Vagina (tissue), 2 donors: Measurements from ENCODE around the gene MPPED1. TPM values are rescaled to one million over a fixed set of nuclear protein-coding genes. Genes with fewer than 3 reads are reported as not detected.

Experiments used
- DNase-seq, 2 donors: peaks; one replicate each; pipeline ENCODE4 v3.0.0-alpha.2; 2017; ENCODE audit errors: extremely low spot score in 2 of 2
- H3K27ac ChIP-seq: fragments of 200-600 bp; sonication (generic); one replicate; pipeline ENCODE4 v1.5.1; 2019
- H3K27me3 ChIP-seq: fragments of 200-600 bp; sonication (generic); one replicate; pipeline ENCODE4 v1.5.1; 2019
- H3K36me3 ChIP-seq, 2 donors: fragments of 200-600 bp; sonication (generic); one replicate each; pipeline ENCODE4 v1.5.1; 2017 to 2019
- H3K4me1 ChIP-seq: fragments of 200-600 bp; sonication (generic); one replicate; pipeline ENCODE4 v1.5.1; 2019
- H3K4me3 ChIP-seq, 2 donors: fragments of 200-600 bp; sonication (generic); 1 replicate in 1 of 2; 2 replicates in 1 of 2; pipeline ENCODE4 v1.5.1; 2016 to 2019
- H3K9me3 ChIP-seq: fragments of 200-600 bp; sonication (generic); one replicate; pipeline ENCODE4 v1.5.1; 2019
- CTCF ChIP-seq, 3 experiments: fragments of 450-650 bp in 2 of 3; fragments of 200-600 bp in 1 of 3; sonication (generic) in 1 of 3; IDR thresholded peaks; one replicate each; pipeline ENCODE4 v1.5.1; 2017 to 2019; ENCODE audit warnings: antibody characterized with exemption in 3 of 3, mild to moderate bottlenecking in 2 of 3, moderate library complexity in 2 of 3
- POLR2A ChIP-seq, 2 donors: fragments of 450-650 bp; IDR thresholded peaks; one replicate each; pipeline ENCODE4 v1.6.1; 2017; ENCODE audit warnings: antibody characterized with exemption in 2 of 2, mild to moderate bottlenecking in 2 of 2, moderate library complexity in 2 of 2
- POLR2AphosphoS5 ChIP-seq, 2 donors: sonication (generic); formaldehyde crosslinking; IDR thresholded peaks; one replicate each; pipeline ENCODE4 v1.9.0; 2017; ENCODE audit warnings: antibody characterized with exemption in 2 of 2, mild to moderate bottlenecking in 2 of 2, low read depth in 1 of 2; ENCODE audit not compliant: insufficient read depth in 1 of 2
- intact Hi-C: fragments of 100-400 bp; cut with DNase I; formaldehyde crosslinking; loops from one replicate; pipeline ENCODE4 v1.15.1; 2023
- total RNA-seq: library from RNA; depleted of rRNA; stranded (reverse); fragments of >200 nt; gene quantifications from one replicate; pipeline ENCODE4 v1.2.3, GENCODE V29; 2016

MPPED1 gene
- total RNA-seq, 1 donor from 2014 or later: 0.49 TPM

GRCh38 chr22:43482318-43482625, 70.5 kb downstream of the MPPED1 start:
- H3K27me3 ChIP-seq: no peaks in the 10 kb centered on the region
- TF ChIP-seq POLR2A (IDR thresholded peaks at IDR 0.05) (no peak), POLR2AphosphoS5 (IDR thresholded peaks at IDR 0.05; ENCODE audit: insufficient read depth in 1 of 2, low read depth in 1 of 2) (no peak), CTCF (IDR thresholded peaks at IDR 0.05) (no peak)
- no peak overlapping the region for H3K4me3 ChIP-seq
- no peaks in the 10 kb centered on the region for H3K9me3 ChIP-seq
- H3K36me3 ChIP-seq: no peaks in the 10 kb centered on the region
- DNase-seq: no peak
- H3K4me1 ChIP-seq: no peaks in the 10 kb centered on the region
- intact Hi-C loops: no loop called here
- no peak overlapping the region for H3K27ac ChIP-seq

GRCh38 chr22:43483266-43483665, 71.5 kb downstream of the MPPED1 start:
- intact Hi-C loops: no loop called here
- H3K36me3 ChIP-seq: no peaks in the 10 kb centered on the region
- no peaks in the 10 kb centered on the region for H3K4me1 ChIP-seq
- H3K27ac ChIP-seq: no peak overlapping the region
- DNase-seq: no peak
- TF ChIP-seq CTCF (IDR thresholded peaks at IDR 0.05) (no peak), POLR2AphosphoS5 (IDR thresholded peaks at IDR 0.05; ENCODE audit: insufficient read depth in 1 of 2, low read depth in 1 of 2) (no peak), POLR2A (IDR thresholded peaks at IDR 0.05) (no peak)
- H3K4me3 ChIP-seq: no peak overlapping the region
- H3K9me3 ChIP-seq: no peaks in the 10 kb centered on the region
- no peaks in the 10 kb centered on the region for H3K27me3 ChIP-seq

DNA sequence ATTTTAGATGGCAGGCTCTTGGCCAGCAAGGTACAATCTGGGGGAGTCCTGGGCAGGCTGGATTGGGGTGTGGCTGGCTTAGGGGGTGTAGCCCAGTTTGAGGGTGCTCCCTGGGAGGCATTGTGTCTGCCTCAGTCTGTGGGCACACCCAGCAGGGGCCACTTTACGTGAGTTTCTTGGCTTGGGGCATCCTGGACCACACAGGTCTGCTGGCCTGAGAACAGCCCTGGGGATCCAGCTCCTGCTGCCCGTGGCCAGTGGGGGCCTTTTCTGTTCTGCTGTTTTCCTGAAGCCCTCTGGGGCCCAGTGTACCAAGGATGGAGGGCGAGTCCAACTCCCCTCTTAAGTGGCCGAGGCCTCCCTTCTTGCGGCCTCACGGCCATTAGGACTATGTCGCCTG, 71.9 kb downstream of the MPPED1 start:
- Histone ChIP-seq H3K9me3 (no peaks in the 10 kb centered on the region), H3K27ac (no peak overlapping the region), H3K27me3 (no peaks in the 10 kb centered on the region), H3K36me3 (no peaks in the 10 kb centered on the region), H3K4me1 (no peaks in the 10 kb centered on the region), H3K4me3 (no peak overlapping the region)
- TF ChIP-seq POLR2AphosphoS5 (IDR thresholded peaks at IDR 0.05; ENCODE audit: insufficient read depth in 1 of 2, low read depth in 1 of 2) (no peak), CTCF (IDR thresholded peaks at IDR 0.05) (no peak), POLR2A (IDR thresholded peaks at IDR 0.05) (no peak)
- no peak for DNase-seq
- intact Hi-C loops: no loop called here

DNA sequence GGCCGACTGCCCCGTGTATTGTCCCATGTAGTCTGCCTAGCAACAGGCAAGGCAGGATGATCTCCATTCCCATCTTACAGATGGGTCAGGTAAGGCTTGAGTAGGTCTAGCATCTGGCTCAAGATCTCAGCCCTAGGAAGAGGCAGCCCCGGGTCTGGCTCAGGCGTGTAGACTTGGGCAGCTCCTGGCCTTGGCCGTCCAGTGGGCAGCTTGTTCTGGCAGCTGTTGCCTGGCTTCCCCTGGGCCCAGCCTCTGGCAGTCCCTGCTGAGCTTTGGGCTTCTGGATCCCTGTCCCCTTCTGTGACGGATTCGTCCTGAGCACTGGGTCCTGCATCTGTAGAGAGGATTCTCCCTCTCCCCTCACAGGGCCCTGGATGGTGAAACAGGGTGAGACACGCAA, 72.4 kb downstream of the MPPED1 start:
- TF ChIP-seq POLR2A (IDR thresholded peaks at IDR 0.05) (no peak), CTCF (IDR thresholded peaks at IDR 0.05) (no peak), POLR2AphosphoS5 (IDR thresholded peaks at IDR 0.05; ENCODE audit: insufficient read depth in 1 of 2, low read depth in 1 of 2) (no peak)

DNA sequence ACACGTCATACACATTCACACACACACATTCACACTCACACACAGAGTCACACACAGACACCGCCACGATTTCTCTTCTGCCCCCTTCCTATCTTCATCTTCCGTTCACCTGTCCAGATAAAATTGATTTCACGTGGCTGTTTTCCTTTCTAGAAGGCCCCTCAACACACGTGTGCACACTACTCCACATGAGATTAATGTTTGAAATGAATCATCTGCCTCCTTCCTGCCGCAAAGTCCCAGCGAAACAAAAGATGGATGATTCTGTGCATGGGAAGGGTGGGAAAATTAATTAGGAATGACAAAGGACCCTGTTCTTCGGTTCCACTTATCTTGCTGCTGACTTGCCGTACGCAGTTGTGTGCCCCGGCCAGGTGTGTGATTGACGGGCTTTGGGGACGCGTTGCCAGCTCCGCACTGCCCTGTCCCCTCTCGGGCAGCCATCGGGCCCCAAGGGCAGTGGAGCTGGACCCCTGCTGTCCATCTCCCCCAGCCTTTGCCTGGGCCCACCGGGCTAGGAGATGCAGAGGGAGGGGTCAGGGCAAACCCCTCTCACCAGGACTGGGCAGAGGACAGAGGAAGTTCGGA, 73.8 kb downstream of the MPPED1 start:
- Histone ChIP-seq H3K4me1 (no peaks in the 10 kb centered on the region), H3K27me3 (no peaks in the 10 kb centered on the region), H3K4me3 (no peak overlapping the region), H3K36me3 (no peaks in the 10 kb centered on the region), H3K9me3 (no peaks in the 10 kb centered on the region), H3K27ac (no peak overlapping the region)
- intact Hi-C loops: no loop called here
- TF ChIP-seq CTCF (IDR thresholded peaks at IDR 0.05): no peak
- no peak for TF ChIP-seq POLR2A (IDR thresholded peaks at IDR 0.05)
- no peak for TF ChIP-seq POLR2AphosphoS5 (IDR thresholded peaks at IDR 0.05; ENCODE audit: insufficient read depth in 1 of 2, low read depth in 1 of 2)
- DNase-seq: no peak

More for the DNA sequence above, 72.4 kb downstream of the MPPED1 start:
- H3K4me3 ChIP-seq: no peak overlapping the region
- no peak for DNase-seq
- H3K27ac ChIP-seq: no peak overlapping the region
- H3K36me3 ChIP-seq: no peaks in the 10 kb centered on the region
- H3K27me3 ChIP-seq: no peaks in the 10 kb centered on the region
- no peaks in the 10 kb centered on the region for H3K9me3 ChIP-seq
- intact Hi-C loops: no loop called here
- H3K4me1 ChIP-seq: no peaks in the 10 kb centered on the region
